Skeletal muscle tissue (tissue), 4 donors: Measurements from ENCODE around the gene TRAM2. TPM values are rescaled to one million over a fixed set of nuclear protein-coding genes. Genes with fewer than 3 reads are reported as not detected.
A peak's percentile ranks its signal among the peaks of the same experiment; 100 is the strongest.

ENCODE experiments used
- H3K27ac ChIP-seq: one replicate; pipeline ENCODE4 v1.7.0; 2013; ENCODE audit warnings: mild to moderate bottlenecking, low read depth, low read length, inconsistent platforms
- H3K27me3 ChIP-seq, 3 donors: one replicate each; pipeline ENCODE4 v1.7.0; 2013; ENCODE audit warnings: low read length in 3 of 3; ENCODE audit not compliant: control insufficient read depth in 3 of 3, insufficient read depth in 3 of 3
- H3K36me3 ChIP-seq, 3 donors: one replicate each; pipeline ENCODE4 v1.7.0; 2013; ENCODE audit warnings: low read length in 3 of 3; ENCODE audit not compliant: control insufficient read depth in 3 of 3, insufficient read depth in 3 of 3
- H3K4me1 ChIP-seq, 3 donors: one replicate each; pipeline ENCODE4 v1.7.0; 2013; ENCODE audit warnings: low read length in 3 of 3, mild to moderate bottlenecking in 3 of 3; ENCODE audit not compliant: control insufficient read depth in 3 of 3, insufficient read depth in 3 of 3
- H3K4me3 ChIP-seq, 3 donors: one replicate each; pipeline ENCODE4 v1.7.0; 2013; ENCODE audit warnings: low read length in 3 of 3
- H3K9ac ChIP-seq, 3 donors: one replicate each; pipeline ENCODE4 v1.7.0; 2013; ENCODE audit warnings: low read length in 3 of 3, mild to moderate bottlenecking in 3 of 3, moderate library complexity in 2 of 3, low read depth in 1 of 3
- H3K9me3 ChIP-seq, 3 donors: one replicate each; pipeline ENCODE4 v1.7.0; 2013; ENCODE audit warnings: low read length in 3 of 3; ENCODE audit not compliant: control insufficient read depth in 3 of 3
- total RNA-seq: library from RNA; depleted of rRNA; stranded (reverse); fragments of >200 nt; gene quantifications from one replicate; pipeline ENCODE4 v1.2.3, GENCODE V29; 2014
- donor health status: Osteomylitis.

TRAM2 gene
- total RNA-seq, 1 donor from 2014 or later, result 13.6 TPM

DNA sequence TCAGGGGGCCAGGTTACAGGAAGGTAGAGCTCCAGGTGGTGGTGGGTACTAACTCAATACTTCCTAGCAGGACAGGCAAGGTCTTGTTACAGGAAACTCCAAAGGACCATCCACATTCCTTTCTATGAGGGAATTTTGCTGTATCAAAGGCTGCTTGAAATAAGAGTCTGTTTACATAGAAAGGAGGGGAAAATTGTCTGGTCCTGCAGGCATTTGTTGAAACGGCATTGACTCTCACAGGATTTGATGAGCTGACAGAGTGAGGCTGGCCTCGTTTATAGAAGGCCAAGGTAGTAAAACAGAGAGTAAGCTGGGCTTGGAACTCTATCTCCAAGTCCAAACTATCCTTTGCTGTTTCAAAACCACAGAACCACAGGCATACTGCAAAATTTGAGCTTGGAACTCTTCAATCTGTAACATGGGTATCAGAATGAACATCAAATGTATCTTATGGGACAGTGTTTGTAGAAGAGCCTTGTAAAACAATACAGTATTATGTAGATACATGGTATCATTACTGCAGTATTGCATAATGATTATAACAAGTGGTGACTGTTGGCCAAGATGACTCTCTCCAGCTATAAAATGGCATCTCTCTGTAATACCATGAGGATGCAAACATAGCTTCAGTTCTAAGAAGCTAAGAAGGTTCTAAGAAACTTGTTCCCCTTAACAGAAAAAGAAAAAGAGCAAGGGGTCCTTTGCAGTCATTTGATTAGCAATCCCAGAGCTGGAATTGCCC is 61.5 kb downstream of the TRAM2 start:
- no peak overlapping the region for H3K9ac ChIP-seq
- peaks cover 42 to 59% (median 50%) of the 10 kb centered on the region in 3 donors for H3K4me1 ChIP-seq
- no peaks in the 10 kb centered on the region for H3K27me3 ChIP-seq
- no peak overlapping the region for H3K4me3 ChIP-seq
- H3K27ac ChIP-seq, result peak overlapping the region; percentile 51
- H3K36me3 ChIP-seq, result peaks cover 0 to 7% (median 0%) of the 10 kb centered on the region in 3 donors
- no peaks in the 10 kb centered on the region for H3K9me3 ChIP-seq

DNA sequence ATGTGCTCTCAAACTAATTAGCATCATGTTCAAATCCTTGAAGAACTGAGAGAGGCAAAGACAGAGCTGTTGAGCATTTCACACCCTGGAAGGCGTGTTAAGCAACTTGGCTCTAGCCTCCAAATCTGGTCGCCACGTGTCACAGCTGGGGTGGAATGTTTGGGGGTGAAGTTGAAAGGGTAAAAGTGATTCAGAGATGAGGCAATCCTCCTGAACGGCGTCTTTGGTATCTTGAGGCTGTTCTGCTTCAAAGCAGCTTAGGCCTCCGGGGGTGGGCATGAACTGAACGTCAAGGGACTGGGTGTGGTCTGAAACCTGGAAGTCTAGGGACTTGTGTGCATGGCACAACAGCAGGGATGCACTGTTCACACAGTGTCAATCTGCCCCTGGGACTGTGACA is 62.3 kb downstream of the TRAM2 start:
- H3K9ac ChIP-seq, result no peak overlapping the region
- no peaks in the 10 kb centered on the region for H3K9me3 ChIP-seq
- H3K27ac ChIP-seq, result peak overlapping the region; percentile 51
- H3K27me3 ChIP-seq, result no peaks in the 10 kb centered on the region
- peaks cover 0 to 7% (median 1%) of the 10 kb centered on the region in 3 donors for H3K36me3 ChIP-seq
- H3K4me3 ChIP-seq, result no peak overlapping the region
- peaks cover 42 to 59% (median 51%) of the 10 kb centered on the region in 3 donors for H3K4me1 ChIP-seq

DNA sequence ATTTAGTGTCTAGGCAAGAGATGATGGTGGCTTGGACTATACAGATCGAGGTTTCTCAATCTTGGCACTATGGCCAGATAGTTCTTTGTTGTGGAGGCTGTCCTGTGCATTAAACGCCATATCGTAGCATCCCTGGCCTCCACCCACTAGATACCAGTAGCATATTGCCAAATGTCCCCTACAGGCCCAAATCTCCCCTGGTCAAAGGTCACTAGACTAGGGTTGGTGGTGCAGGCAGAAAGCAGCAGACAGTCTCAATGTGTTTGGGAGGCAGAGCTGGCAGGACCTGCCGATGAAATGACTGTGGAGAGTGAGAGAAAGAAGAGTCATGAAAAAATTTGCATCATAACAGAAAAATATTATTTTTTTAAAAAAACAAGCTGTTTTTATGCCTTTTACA is 63.0 kb downstream of the TRAM2 start:
- H3K9me3 ChIP-seq, result no peaks in the 10 kb centered on the region
- peaks cover 41 to 59% (median 55%) of the 10 kb centered on the region in 3 donors for H3K4me1 ChIP-seq
- peaks cover 2 to 10% (median 5%) of the 10 kb centered on the region in 3 donors for H3K36me3 ChIP-seq
- no peak overlapping the region for H3K4me3 ChIP-seq
- H3K27me3 ChIP-seq, result no peaks in the 10 kb centered on the region
- H3K9ac ChIP-seq, result no peak overlapping the region
- peak overlapping the region; percentile 51 for H3K27ac ChIP-seq

DNA sequence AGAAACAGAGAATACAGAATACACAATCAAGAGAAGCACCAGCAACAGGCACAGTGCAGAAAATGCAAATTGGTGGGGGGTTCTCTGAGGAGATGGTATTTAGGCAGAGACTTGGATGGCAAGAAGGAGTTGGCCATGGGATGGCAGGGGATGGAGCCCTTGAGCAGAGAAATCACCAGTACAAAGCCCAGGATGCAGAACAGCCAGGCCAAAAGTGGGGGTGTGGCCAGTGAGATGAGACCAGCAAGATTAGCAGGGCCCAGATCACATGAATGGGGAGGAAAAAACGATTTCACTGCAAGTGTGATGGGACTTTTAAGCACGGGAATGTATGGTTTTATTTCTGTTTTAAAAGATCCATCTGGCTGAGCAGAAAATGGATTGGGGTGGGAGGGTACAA is 63.4 kb downstream of the TRAM2 start:
- Histone ChIP-seq H3K27ac (peak overlapping the region; percentile 51), H3K9me3 (no peaks in the 10 kb centered on the region), H3K27me3 (no peaks in the 10 kb centered on the region), H3K4me1 (peaks cover 36 to 59% (median 55%) of the 10 kb centered on the region in 3 donors), H3K4me3 (no peak overlapping the region), H3K36me3 (peaks cover 2 to 13% (median 5%) of the 10 kb centered on the region in 3 donors), H3K9ac (no peak overlapping the region)

- Histone ChIP-seq H3K9me3 (no peaks in the 10 kb centered on the region), H3K36me3 (peaks cover 2 to 21% (median 9%) of the 10 kb centered on the region in 3 donors), H3K27me3 (no peaks in the 10 kb centered on the region), H3K9ac (peak overlapping the region in 2 of 3 donors; percentile 55 to 59), H3K4me1 (peaks cover 25 to 51% (median 48%) of the 10 kb centered on the region in 3 donors), H3K4me3 (peak overlapping the region in 1 of 3 donors; percentile 17), H3K27ac (peak overlapping the region; percentile 76)
Observed at GRCh38 chr6:52512199-52512598, 64.7 kb downstream of the TRAM2 start.

GRCh38 chr6:52511572-52512151 is 65.2 kb downstream of the TRAM2 start:
- Histone ChIP-seq H3K9me3 (no peaks in the 10 kb centered on the region), H3K27ac (peak overlapping the region; percentile 76), H3K36me3 (peaks cover 4 to 25% (median 9%) of the 10 kb centered on the region in 3 donors), H3K4me3 (no peak overlapping the region), H3K27me3 (no peaks in the 10 kb centered on the region), H3K9ac (peak overlapping the region in 2 of 3 donors; percentile 55 to 59), H3K4me1 (peaks cover 23 to 46% (median 44%) of the 10 kb centered on the region in 3 donors)

- no peak overlapping the region for H3K4me3 ChIP-seq
- H3K9me3 ChIP-seq, result no peaks in the 10 kb centered on the region
- H3K27me3 ChIP-seq, result no peaks in the 10 kb centered on the region
- H3K27ac ChIP-seq, result peak overlapping the region; percentile 76
- H3K4me1 ChIP-seq, result peaks cover 23 to 42% (median 41%) of the 10 kb centered on the region in 3 donors
- peaks cover 8 to 22% (median 9%) of the 10 kb centered on the region in 3 donors for H3K36me3 ChIP-seq
- no peak overlapping the region for H3K9ac ChIP-seq
Observed at GRCh38 chr6:52511163-52511562, 65.7 kb downstream of the TRAM2 start.

DNA sequence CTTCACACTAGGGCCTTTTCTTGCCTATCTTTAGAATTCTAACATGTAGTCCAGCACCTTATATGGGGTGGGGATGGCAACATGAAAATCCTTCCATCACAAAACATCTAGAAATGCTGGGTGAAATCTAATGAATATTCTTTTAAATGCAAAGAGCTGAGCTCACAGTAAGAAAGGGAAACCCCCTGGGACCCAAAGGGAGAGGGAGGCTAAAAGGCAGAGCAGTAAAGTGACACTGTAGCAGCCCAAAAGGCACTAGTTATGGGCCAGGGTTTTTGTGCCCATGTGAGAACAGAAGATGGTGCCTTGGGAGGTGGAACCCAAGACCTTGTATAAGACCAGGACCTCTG is 66.7 kb downstream of the TRAM2 start:
- no peaks in the 10 kb centered on the region for H3K9me3 ChIP-seq
- no peaks in the 10 kb centered on the region for H3K27me3 ChIP-seq
- no peak overlapping the region for H3K27ac ChIP-seq
- H3K9ac ChIP-seq, result no peak overlapping the region
- H3K4me1 ChIP-seq, result peaks cover 26 to 46% (median 41%) of the 10 kb centered on the region in 3 donors
- no peak overlapping the region for H3K4me3 ChIP-seq
- peaks cover 8 to 29% (median 9%) of the 10 kb centered on the region in 3 donors for H3K36me3 ChIP-seq

- H3K9ac ChIP-seq, result no peak overlapping the region
Observed at GRCh38 chr6:52509281-52510212, 67.3 kb downstream of the TRAM2 start.

More at GRCh38 chr6:52509281-52510212, 67.3 kb downstream of the TRAM2 start:
- H3K4me3 ChIP-seq, result no peak overlapping the region
- peaks cover 8 to 29% (median 9%) of the 10 kb centered on the region in 3 donors for H3K36me3 ChIP-seq
- H3K9me3 ChIP-seq, result no peaks in the 10 kb centered on the region
- peaks cover 32 to 46% (median 45%) of the 10 kb centered on the region in 3 donors for H3K4me1 ChIP-seq
- no peaks in the 10 kb centered on the region for H3K27me3 ChIP-seq
- H3K27ac ChIP-seq, result no peak overlapping the region
